HepG2 (cell line): Measurements from ENCODE around the gene SLC2A4. TPM values are rescaled to one million over a fixed set of nuclear protein-coding genes. Genes with fewer than 3 reads are reported as not detected.
A peak's percentile ranks its signal among the peaks of the same experiment; 100 is the strongest.

Experiments
- ADNP ChIP-seq: sonication (generic); formaldehyde crosslinking; IDR thresholded peaks from 2 replicates; pipeline ENCODE4 v1.4.0; 2020; ENCODE audit warnings: missing genetic modification reagents
- CBFB ChIP-seq: sonication (generic); formaldehyde crosslinking; IDR thresholded peaks from 2 replicates; pipeline ENCODE4 v1.4.0; 2020; ENCODE audit warnings: missing genetic modification reagents
- HOMEZ ChIP-seq: IDR thresholded peaks from 2 replicates; pipeline ENCODE4 v1.6.1; 2016; ENCODE audit warnings: low read depth
- KLF13 ChIP-seq: sonication (generic); formaldehyde crosslinking; IDR thresholded peaks from 2 replicates; pipeline ENCODE4 v1.4.0; 2020; ENCODE audit warnings: mild to moderate bottlenecking, missing genetic modification reagents
- MXD1 ChIP-seq: sonication (generic); formaldehyde crosslinking; IDR thresholded peaks from 2 replicates; pipeline ENCODE4 v1.4.0; 2020; ENCODE audit warnings: mild to moderate bottlenecking, missing genetic modification reagents
- NCOR1 ChIP-seq: fragments of 200-600 bp; sonication (generic); IDR thresholded peaks from 2 replicates; pipeline ENCODE4 v1.7.0; 2017; ENCODE audit warnings: antibody characterized with exemption, low read length, borderline replicate concordance
- NR2C2 ChIP-seq: sonication (generic); formaldehyde crosslinking; IDR thresholded peaks from 2 replicates; pipeline ENCODE4 v1.4.0; 2020; ENCODE audit warnings: missing genetic modification reagents, mild to moderate bottlenecking, moderate library complexity, borderline replicate concordance
- PAWR ChIP-seq: sonication (generic); formaldehyde crosslinking; IDR thresholded peaks from 2 replicates; pipeline ENCODE4 v1.4.0; 2020; ENCODE audit warnings: missing genetic modification reagents, mild to moderate bottlenecking, borderline replicate concordance
- PAX8 ChIP-seq: sonication (generic); formaldehyde crosslinking; IDR thresholded peaks from 2 replicates; pipeline ENCODE4 v1.8.0; 2022; ENCODE audit warnings: mild to moderate bottlenecking, missing genetic modification reagents, borderline replicate concordance
- SKI ChIP-seq: fragments of 450-650 bp; IDR thresholded peaks from one replicate; pipeline ENCODE4 v1.6.1; 2018; ENCODE audit warnings: mild to moderate bottlenecking; ENCODE audit not compliant: partially characterized antibody
- SPEN ChIP-seq: sonication (generic); formaldehyde crosslinking; IDR thresholded peaks from 2 replicates; pipeline ENCODE4 v1.5.1; 2020; ENCODE audit warnings: low read depth, mild to moderate bottlenecking, missing genetic modification reagents
- ZNF17 ChIP-seq: sonication (generic); formaldehyde crosslinking; IDR thresholded peaks from 2 replicates; pipeline ENCODE4 v1.5.0; 2020; ENCODE audit warnings: mild to moderate bottlenecking, missing genetic modification reagents
- ZNF407 ChIP-seq: sonication (generic); formaldehyde crosslinking; IDR thresholded peaks from one replicate; pipeline ENCODE4 v1.5.1; 2020; ENCODE audit warnings: mild to moderate bottlenecking, missing genetic modification reagents; ENCODE audit errors: not compliant biosample characterization
- ZNF772 ChIP-seq: sonication (generic); formaldehyde crosslinking; IDR thresholded peaks from 2 replicates; pipeline ENCODE4 v1.5.0; 2020; ENCODE audit warnings: mild to moderate bottlenecking, missing genetic modification reagents
- ZUFSP ChIP-seq: sonication (generic); formaldehyde crosslinking; IDR thresholded peaks from 2 replicates; pipeline ENCODE4 v1.9.0; 2021; ENCODE audit warnings: missing genetic modification reagents, mild to moderate bottlenecking, borderline replicate concordance
- polyA plus RNA-seq, 8 experiments: library from polyadenylated mRNA; depleted of rRNA in 3 of 8; stranded (reverse) in 7 of 8; unstranded in 1 of 8; fragments of >200 nt; fragmentation: Illumina TruSeq in 4 of 8; extraction: Trizol in 4 of 8; gene quantifications; 2 replicates each; pipeline versions ENCODE4 v1.2.1 to v1.2.3, GENCODE V29; 2011 to 2016; ENCODE audit warnings: low read depth in 4 of 8, missing spikeins in 1 of 8, mixed read lengths in 1 of 8; ENCODE audit not compliant: insufficient read depth in 1 of 8
- total RNA-seq, 5 experiments: library from RNA; depleted of rRNA; stranded (reverse); fragments of >200 nt; fragmentation: Illumina TruSeq; extraction: Trizol; gene quantifications; 2 replicates each; pipeline ENCODE4 v1.2.3, GENCODE V29; 2016; ENCODE audit warnings: low read depth in 1 of 5

The SLC2A4 gene
- total and polyA plus RNA-seq, 2 of the 13 experiments (the other 11 are each of a cell fraction or from before 2014, with no cell fraction given): 4.9 to 5.8 TPM

GRCh38 chr17:7252176-7253043 is 29.1 kb upstream of the SLC2A4 start, which contains the start of gene ELP5 (continued):
- no peak for TF ChIP-seq PAX8
- TF ChIP-seq KLF13 (CRISPR knock-in tag): no peak
- TF ChIP-seq ZNF407 (CRISPR knock-in tag): no peak
- peak; percentile 47; the same call in 1 of the 2 replicates for TF ChIP-seq CBFB (CRISPR knock-in tag)
- TF ChIP-seq PAWR: no peak
- TF ChIP-seq ZNF17 (CRISPR knock-in tag): no peak
- TF ChIP-seq SPEN: peak; percentile 91
- TF ChIP-seq ADNP (CRISPR knock-in tag): no peak
- TF ChIP-seq ZUFSP: no peak
- TF ChIP-seq NR2C2 (CRISPR knock-in tag): peak; percentile 90
- 0 out of 2 replicates have a peak, but pooled peaks have one; percentile 11 for TF ChIP-seq HOMEZ (CRISPR knock-in tag)
- peak; percentile 78 for TF ChIP-seq MXD1 (CRISPR knock-in tag)
- TF ChIP-seq SKI: peak; percentile 39
- no peak for TF ChIP-seq NCOR1
- TF ChIP-seq ZNF772 (CRISPR knock-in tag): peak; percentile 74; the same call in 1 of the 2 replicates
